GM23248 (cell line): ENCODE results near the gene COL17A1.

Experiments
- EZH2 ChIP-seq: fragments of 200-600 bp; sonication (generic); IDR thresholded peaks from 2 replicates; pipeline ENCODE4 v1.6.1; 2018; ENCODE audit warnings: antibody characterized with exemption, mild to moderate bottlenecking; ENCODE audit not compliant: insufficient read depth, poor library complexity, severe bottlenecking
- EZH2phosphoT487 ChIP-seq: fragments of 200-600 bp; sonication (generic); IDR thresholded peaks from 2 replicates; pipeline ENCODE4 v1.6.1; 2018; ENCODE audit warnings: antibody characterized with exemption, moderate library complexity, mild to moderate bottlenecking, low read depth; ENCODE audit not compliant: insufficient read depth

- TF ChIP-seq EZH2 (no peak), EZH2phosphoT487 (no peak)
Observed at GRCh38 chr10:104121485-104122224, 36.0 kb upstream of the COL17A1 start, which contains the start of gene SFR1.
